ENCODE data around the gene RAVER2.
"Not testable (repeated sequence)": the region's sequence is repeated elsewhere in the genome, so short reads cannot be mapped to it uniquely, and the experiment has no call there.

RAVER2 gene

GRCh38 chr1:64748222-64748621, 3.3 kb downstream of the RAVER2 start:
- no peak for DNase-seq

- DNase-seq, result no peak
Observed at GRCh38 chr1:64748706-64749105, 3.8 kb downstream of the RAVER2 start.

- DNase-seq, result no peak
Observed at GRCh38 chr1:64750092-64750491, 5.2 kb downstream of the RAVER2 start.

- DNase-seq, result no peak
Observed at GRCh38 chr1:64750875-64751274, 6.0 kb downstream of the RAVER2 start.

- DNase-seq, result no peak
Observed at GRCh38 chr1:64754173-64754572, 9.3 kb downstream of the RAVER2 start.

- DNase-seq, result no peak
Observed at GRCh38 chr1:64755361-64755760, 10.5 kb downstream of the RAVER2 start.

- DNase-seq, result no peak
Observed at GRCh38 chr1:64756770-64757169, 11.9 kb downstream of the RAVER2 start.

GRCh38 chr1:64757213-64757612, 12.3 kb downstream of the RAVER2 start:
- no peak for DNase-seq

GRCh38 chr1:64758233-64758632, 13.4 kb downstream of the RAVER2 start:
- no peak for DNase-seq

GRCh38 chr1:64759968-64760367, 15.1 kb downstream of the RAVER2 start:
- no peak for DNase-seq

GRCh38 chr1:64765012-64765411, 20.1 kb downstream of the RAVER2 start:
- DNase-seq, result no peak

- DNase-seq, result no peak
Observed at GRCh38 chr1:64765826-64766225, 21.0 kb downstream of the RAVER2 start.

GRCh38 chr1:64766429-64766828, 21.6 kb downstream of the RAVER2 start:
- no peak for DNase-seq

- no peak for DNase-seq
Observed at GRCh38 chr1:64769482-64769881, 24.6 kb downstream of the RAVER2 start.

GRCh38 chr1:64769971-64770370, 25.1 kb downstream of the RAVER2 start:
- DNase-seq, result no peak

GRCh38 chr1:64773306-64773705, 28.4 kb downstream of the RAVER2 start:
- not testable (repeated sequence) for DNase-seq

GRCh38 chr1:64775113-64775512, 30.2 kb downstream of the RAVER2 start:
- no peak for DNase-seq

GRCh38 chr1:64782044-64782443, 37.2 kb downstream of the RAVER2 start:
- not testable (repeated sequence) for DNase-seq

GRCh38 chr1:64782848-64783247, 38.0 kb downstream of the RAVER2 start:
- not testable (repeated sequence) for DNase-seq

- no peak for DNase-seq
Observed at GRCh38 chr1:64790832-64791487, 46.1 kb downstream of the RAVER2 start.

GRCh38 chr1:64798872-64799271, 54.0 kb downstream of the RAVER2 start:
- no peak for DNase-seq

- no peak for DNase-seq
Observed at GRCh38 chr1:64801851-64802523, 57.1 kb downstream of the RAVER2 start.

GRCh38 chr1:64809309-64809708, 64.4 kb downstream of the RAVER2 start:
- no peak for DNase-seq

GRCh38 chr1:64810001-64810400, 65.1 kb downstream of the RAVER2 start:
- no peak for DNase-seq

- DNase-seq, result no peak
Observed at GRCh38 chr1:64811131-64811530, 66.3 kb downstream of the RAVER2 start.
